Lower leg skin (tissue), 4 donors: Measurements from ENCODE around the gene CTNNAL1. TPM values are rescaled to one million over a fixed set of nuclear protein-coding genes. Genes with fewer than 3 reads are reported as not detected.
"Not testable (repeated sequence)": the region's sequence is repeated elsewhere in the genome, so short reads cannot be mapped to it uniquely, and the experiment has no call there.

Source experiments
- DNase-seq, 2 donors: peaks; one replicate each; pipeline ENCODE4 v3.0.0-alpha.2; 2019; ENCODE audit warnings: low spot score in 2 of 2
- H3K4me3 ChIP-seq: fragments of 200-600 bp; sonication (generic); 2 replicates; pipeline ENCODE4 v1.5.1; 2017; ENCODE audit warnings: mild to moderate bottlenecking, low read depth; ENCODE audit not compliant: poor library complexity, severe bottlenecking
- CTCF ChIP-seq, 3 donors: fragments of 450-650 bp; IDR thresholded peaks; one replicate each; pipeline ENCODE4 v1.5.1; 2016; ENCODE audit warnings: antibody characterized with exemption in 3 of 3, mild to moderate bottlenecking in 3 of 3, moderate library complexity in 2 of 3
- POLR2A ChIP-seq, 2 donors: fragments of 450-650 bp; IDR thresholded peaks; one replicate each; pipeline ENCODE4 v1.6.1; 2016 to 2017; ENCODE audit warnings: antibody characterized with exemption in 2 of 2, mild to moderate bottlenecking in 1 of 2, moderate library complexity in 1 of 2
- WGBS, 2 donors: methylation state at CpG; one replicate each; pipeline ENCODE4 v1.1.5; 2018; 5-methylcytosine and 5-hydroxymethylcytosine counted together
- intact Hi-C: fragments of 100-400 bp; cut with DNase I; formaldehyde crosslinking; loops from one replicate; pipeline ENCODE4 v1.15.0; 2023; ENCODE audit warnings: low total_unique reads
- total RNA-seq, 4 donors: library from RNA; depleted of rRNA; stranded (reverse); fragments of >200 nt; gene quantifications; one replicate each; pipeline ENCODE4 v1.1.0, GENCODE V29; 2016

The CTNNAL1 gene
- total RNA-seq, 4 donors from 2014 or later = 15.1 to 21.7 (median 17.6) TPM

DNA sequence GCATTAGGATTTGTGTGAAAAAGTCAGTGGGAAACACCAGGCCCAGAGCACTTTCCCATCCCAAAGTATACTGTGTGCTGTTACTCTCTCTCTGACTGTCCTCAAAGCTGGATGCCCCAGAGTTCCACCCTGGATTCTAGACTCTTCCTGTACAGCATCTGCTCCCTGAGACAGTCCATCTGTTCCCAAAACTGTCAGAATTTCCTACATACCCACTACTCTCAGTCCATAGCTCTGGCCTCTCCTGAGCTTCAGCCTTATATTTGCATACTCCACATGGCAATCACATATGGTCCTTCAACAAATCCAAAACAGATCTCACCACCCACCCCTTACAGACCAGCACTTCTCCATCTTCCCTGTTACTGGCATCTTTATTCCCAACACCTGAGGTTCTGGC, 88.8 kb downstream of the CTNNAL1 start:
- DNase-seq = no peak
- intact Hi-C loops = loop anchor here (10.0 kb wide), 1 partner anchor 50 kb away; no protein-coding TSS in a partner anchor
- TF ChIP-seq POLR2A (IDR thresholded peaks at IDR 0.05) = no peak
- no peak overlapping the region for H3K4me3 ChIP-seq

DNA sequence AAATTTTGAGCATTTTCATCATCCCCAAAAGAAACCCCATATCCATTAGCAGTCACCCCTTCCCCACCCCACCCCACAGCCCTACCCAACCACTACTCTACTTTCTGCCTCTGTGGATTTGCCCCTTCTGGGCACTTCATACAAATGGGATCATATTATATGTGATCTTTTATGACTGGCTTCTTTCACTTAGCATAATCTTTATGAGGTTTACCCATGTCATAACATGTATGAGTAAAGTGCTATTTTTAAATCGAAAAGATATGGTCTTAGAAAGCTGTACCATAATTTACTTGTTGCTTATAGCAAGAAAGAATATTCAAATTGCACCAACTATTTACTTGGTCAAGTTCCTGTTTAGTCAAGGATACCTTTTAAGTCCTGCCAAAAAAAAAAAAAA, 92.1 kb downstream of the CTNNAL1 start:
- no peak for DNase-seq
- intact Hi-C loops = loop anchor here (10.0 kb wide), 1 partner anchor 46 kb away; no protein-coding TSS in a partner anchor
- TF ChIP-seq POLR2A (IDR thresholded peaks at IDR 0.05) (no peak), CTCF (IDR thresholded peaks at IDR 0.05) (no peak)
- H3K4me3 ChIP-seq = no peak overlapping the region
- WGBS, 2 donors = 67 to 71% methylated on average over 1 of the region's 1 CpG

DNA sequence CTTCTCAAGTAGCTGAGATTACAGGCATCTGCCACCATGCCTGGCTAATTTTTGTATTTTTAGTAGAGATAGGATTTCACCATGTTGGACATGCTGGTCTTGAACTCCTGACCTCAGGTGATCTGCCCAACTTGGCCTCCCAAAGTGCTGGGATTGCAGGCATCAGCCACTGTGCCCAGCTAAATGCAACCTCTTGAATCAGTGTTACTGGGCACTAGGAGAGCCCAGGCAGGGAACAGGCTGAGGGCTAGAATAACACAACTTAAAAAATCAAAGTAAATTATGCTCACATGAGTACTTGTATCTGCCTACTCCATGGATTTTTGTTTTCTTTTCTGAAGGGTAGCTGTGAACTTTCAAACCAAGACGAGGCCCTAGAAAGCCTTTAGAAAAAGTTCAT, 92.9 kb downstream of the CTNNAL1 start:
- DNase-seq, H3K4me3 ChIP-seq: not testable (repeated sequence)
- intact Hi-C loops = loop anchor here (10.0 kb wide), 1 partner anchor 46 kb away; no protein-coding TSS in a partner anchor
- 96 to 100% methylated on average over 1 of the region's 1 CpG for WGBS, 2 donors

DNA sequence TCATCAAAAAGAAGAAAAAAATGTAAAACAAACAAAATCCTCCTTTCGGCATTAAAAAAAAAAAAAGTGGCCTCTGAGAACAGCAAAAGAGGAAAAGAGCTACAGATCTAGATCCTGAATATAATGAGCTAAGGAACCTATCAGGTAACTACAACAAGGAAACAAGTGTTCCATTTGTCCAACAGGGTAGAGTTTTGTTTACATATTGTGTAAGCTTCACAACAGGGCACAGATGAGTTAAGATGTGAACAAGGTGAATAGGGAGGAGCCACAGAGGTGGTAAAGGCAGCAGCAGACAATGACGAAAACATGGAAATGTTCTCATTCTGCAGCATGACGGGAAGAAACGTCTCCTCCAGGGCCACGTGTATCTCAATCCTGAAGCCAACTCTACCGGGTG, 93.8 kb downstream of the CTNNAL1 start:
- intact Hi-C loops = no loop called here
- no peak for DNase-seq
- TF ChIP-seq POLR2A (IDR thresholded peaks at IDR 0.05) (no peak), CTCF (IDR thresholded peaks at IDR 0.05) (no peak)
- H3K4me3 ChIP-seq = no peak overlapping the region
- 86 to 92% methylated on average over 6 of the region's 6 CpGs for WGBS, 2 donors

GRCh38 chr9:108913391-108913790, 99.9 kb downstream of the CTNNAL1 start:
- H3K4me3 ChIP-seq = no peak overlapping the region
- TF ChIP-seq CTCF (IDR thresholded peaks at IDR 0.05) (no peak), POLR2A (IDR thresholded peaks at IDR 0.05) (no peak)
- intact Hi-C loops = no loop called here
- 87 to 97% methylated on average over 5 of the region's 5 CpGs for WGBS, 2 donors
- no peak for DNase-seq

DNA sequence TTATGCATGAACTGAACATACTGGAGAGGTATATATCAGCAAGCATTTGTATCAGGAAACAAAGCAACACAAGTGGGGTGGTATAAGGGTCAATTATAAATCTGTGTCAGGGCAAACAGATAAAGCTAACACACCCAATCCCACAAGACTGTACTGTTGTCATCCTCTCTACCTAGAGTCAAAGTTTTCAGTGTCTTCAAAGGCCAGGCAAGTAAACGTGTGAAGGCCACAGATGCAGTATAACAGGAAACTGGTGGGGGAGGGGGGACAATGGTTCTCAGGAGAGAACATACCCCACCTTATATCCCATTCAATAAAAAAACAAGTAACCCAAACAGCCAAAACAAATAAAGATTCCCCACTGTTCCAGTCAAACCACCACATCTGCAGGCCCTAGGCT, 101.5 kb downstream of the CTNNAL1 start:
- WGBS, 2 donors = 38 to 41% methylated on average over 1 of the region's 1 CpG
- no peak for TF ChIP-seq CTCF (IDR thresholded peaks at IDR 0.05)
- no peak for TF ChIP-seq POLR2A (IDR thresholded peaks at IDR 0.05)
- DNase-seq = no peak
- intact Hi-C loops = no loop called here
- H3K4me3 ChIP-seq = no peak overlapping the region

DNA sequence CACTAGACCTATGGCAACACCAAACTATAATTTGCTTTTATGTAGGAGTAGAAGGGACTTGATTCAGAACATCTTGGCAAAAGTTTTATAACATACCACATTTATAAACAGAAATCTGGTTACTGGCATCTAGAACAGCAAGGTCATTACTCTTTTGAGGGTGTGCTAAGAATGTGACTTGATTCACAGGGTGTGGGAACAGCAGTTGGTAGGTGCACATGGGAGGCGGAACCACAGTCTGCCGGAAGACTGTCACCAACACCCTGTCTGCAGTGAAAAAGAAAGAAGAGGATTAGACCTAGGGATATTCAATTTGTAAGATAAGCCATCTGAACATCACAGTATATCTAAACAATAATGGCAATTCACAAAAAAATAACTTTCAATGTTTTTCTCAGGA, 102.4 kb downstream of the CTNNAL1 start:
- intact Hi-C loops = no loop called here
- 85 to 87% methylated on average over 2 of the region's 2 CpGs for WGBS, 2 donors

More for the DNA sequence above, 102.4 kb downstream of the CTNNAL1 start:
- H3K4me3 ChIP-seq = no peak overlapping the region
- DNase-seq = no peak
- TF ChIP-seq CTCF (IDR thresholded peaks at IDR 0.05) (no peak), POLR2A (IDR thresholded peaks at IDR 0.05) (no peak)
